ENCODE results near the gene SH3TC1. TPM values are rescaled to one million over a fixed set of nuclear protein-coding genes. Genes with fewer than 3 reads are reported as not detected.
A peak's percentile ranks its signal among the peaks of the same experiment; 100 is the strongest.

The SH3TC1 gene
- polyA plus RNA-seq, 1 donor (not counting 4 experiments of a cell fraction or from before 2014, with no cell fraction given) = 12.3 TPM

- peaks cover 52% of the 10 kb centered on the region for H3K4me1 ChIP-seq (ENCODE audit: control insufficient read depth, extremely low read depth, insufficient read depth, low read length)
- H3K4me3 ChIP-seq (ENCODE audit: control insufficient read depth in 2 of 3, extremely low read depth in 1 of 3, insufficient read depth in 2 of 3, low read depth in 1 of 3, low read length in 3 of 3) = no peak overlapping the region
- peak overlapping the region; percentile 78 for H3K9ac ChIP-seq (ENCODE audit: control insufficient read depth, extremely low read depth, insufficient read depth, low read length)
- no peaks in the 10 kb centered on the region for H3K79me2 ChIP-seq (ENCODE audit: control insufficient read depth, insufficient read depth, low read length)
- no peaks in the 10 kb centered on the region for H3K9me3 ChIP-seq (ENCODE audit: control insufficient read depth, low read depth, low read length)
- peak overlapping the region; percentile 54 for H2AFZ ChIP-seq (ENCODE audit: control insufficient read depth, low read length)
- DNase-seq (ENCODE audit: low read depth, low spot score) (peak; percentile 86), FAIRE-seq (peak; percentile 88)
- H3K9me1 ChIP-seq (ENCODE audit: control insufficient read depth, extremely low read depth, insufficient read depth, low read length) = no peaks in the 10 kb centered on the region
- dilution Hi-C loops (cut with MboI; ENCODE audit: extremely low pct_ligation_motif_present, low sequenced_read_pairs) = no loop called here
- H3K27me3 ChIP-seq (ENCODE audit: control insufficient read depth, extremely low read depth, insufficient read depth, low read length) = no peaks in the 10 kb centered on the region
- H3K27ac ChIP-seq (ENCODE audit: control insufficient read depth, insufficient read depth, low read length) = peak overlapping the region; percentile 87
- peak overlapping the region; percentile 51 for H3K4me2 ChIP-seq (ENCODE audit: control insufficient read depth, extremely low read depth, insufficient read depth, low read depth, low read length)
- no peaks in the 10 kb centered on the region for H3K36me3 ChIP-seq (ENCODE audit: control insufficient read depth in 2 of 2, extremely low read depth in 1 of 2, insufficient read depth in 2 of 2, low read length in 2 of 2)
- H4K20me1 ChIP-seq (ENCODE audit: control insufficient read depth, extremely low read depth, insufficient read depth, low read length) = no peaks in the 10 kb centered on the region
- TF ChIP-seq CTCF (optimal IDR thresholded peaks at IDR 0.05 in 1 of 3, IDR thresholded peaks at IDR 0.05 in 1 of 3, conservative IDR thresholded peaks at IDR 0.05 in 1 of 3; ENCODE audit: extremely low read depth in 1 of 3, insufficient read depth in 2 of 3, low read length in 3 of 3) = no peak
- no peak for TF ChIP-seq EZH2 (IDR thresholded peaks at IDR 0.05; ENCODE audit: low read length)
Observed at GRCh38 chr4:8182858-8183725, 16.0 kb upstream of the SH3TC1 start.

GRCh38 chr4:8184061-8184460 lies 15.0 kb upstream of the SH3TC1 start:
- no peak overlapping the region for H2AFZ ChIP-seq (ENCODE audit: control insufficient read depth, low read length)
- peaks cover 61% of the 10 kb centered on the region for H3K4me1 ChIP-seq (ENCODE audit: control insufficient read depth, extremely low read depth, insufficient read depth, low read length)

More at GRCh38 chr4:8184061-8184460, 15.0 kb upstream of the SH3TC1 start:
- Histone ChIP-seq H3K27ac (ENCODE audit: control insufficient read depth, insufficient read depth, low read length) (peak overlapping the region; percentile 87), H4K20me1 (ENCODE audit: control insufficient read depth, extremely low read depth, insufficient read depth, low read length) (no peaks in the 10 kb centered on the region), H3K9me3 (ENCODE audit: control insufficient read depth, low read depth, low read length) (no peaks in the 10 kb centered on the region), H3K4me3 (ENCODE audit: control insufficient read depth in 2 of 3, extremely low read depth in 1 of 3, insufficient read depth in 2 of 3, low read depth in 1 of 3, low read length in 3 of 3) (no peak overlapping the region), H3K36me3 (ENCODE audit: control insufficient read depth in 2 of 2, extremely low read depth in 1 of 2, insufficient read depth in 2 of 2, low read length in 2 of 2) (no peaks in the 10 kb centered on the region), H3K9ac (ENCODE audit: control insufficient read depth, extremely low read depth, insufficient read depth, low read length) (peak overlapping the region; percentile 78), H3K27me3 (ENCODE audit: control insufficient read depth, extremely low read depth, insufficient read depth, low read length) (no peaks in the 10 kb centered on the region), H3K4me2 (ENCODE audit: control insufficient read depth, extremely low read depth, insufficient read depth, low read depth, low read length) (peak overlapping the region; percentile 51), H3K9me1 (ENCODE audit: control insufficient read depth, extremely low read depth, insufficient read depth, low read length) (no peaks in the 10 kb centered on the region), H3K79me2 (ENCODE audit: control insufficient read depth, insufficient read depth, low read length) (no peaks in the 10 kb centered on the region)
- no peak for TF ChIP-seq EZH2 (IDR thresholded peaks at IDR 0.05; ENCODE audit: low read length)
- no peak for TF ChIP-seq CTCF (optimal IDR thresholded peaks at IDR 0.05 in 1 of 3, IDR thresholded peaks at IDR 0.05 in 1 of 3, conservative IDR thresholded peaks at IDR 0.05 in 1 of 3; ENCODE audit: extremely low read depth in 1 of 3, insufficient read depth in 2 of 3, low read length in 3 of 3)
- DNase-seq (ENCODE audit: low read depth, low spot score) (no peak), FAIRE-seq (peak; percentile 41)
- dilution Hi-C loops (cut with MboI; ENCODE audit: extremely low pct_ligation_motif_present, low sequenced_read_pairs) = no loop called here

Data from keratinocyte (primary cell).